AG04450 (cell line): Measurements from ENCODE around the gene CCDC57. TPM values are rescaled to one million over a fixed set of nuclear protein-coding genes. Genes with fewer than 3 reads are reported as not detected.
"Not testable (repeated sequence)": the region's sequence is repeated elsewhere in the genome, so short reads cannot be mapped to it uniquely, and the experiment has no call there.

ENCODE experiments used
- CTCF ChIA-PET: fragments of 300-600, 350-600 bp; formaldehyde crosslinking; extraction: SDS; loops from one replicate; lab custom pipeline; 2022; ENCODE audit warnings: antibody characterized with exemption, inconsistent platforms; lab: Charles Lee
- POLR2A ChIA-PET: fragments of 350-600 bp; formaldehyde crosslinking; extraction: SDS; loops from one replicate; lab custom pipeline; 2021; ENCODE audit warnings: antibody characterized with exemption, inconsistent platforms; lab: Yijun Ruan, JAX
- DNase-seq: peaks from one replicate; pipeline ENCODE4 v3.0.0-alpha.2; 2011; ENCODE audit warnings: low read depth, low spot score
- H3K27ac ChIP-seq: one replicate; pipeline ENCODE4 v1.5.1; 2012; ENCODE audit warnings: low read depth, low read length, control low read depth
- H3K27me3 ChIP-seq: one replicate; pipeline ENCODE4 v1.6.0; 2012; ENCODE audit warnings: low read length; ENCODE audit not compliant: control insufficient read depth, insufficient read depth
- H3K4me3 ChIP-seq: 2 replicates; pipeline ENCODE4 v1.5.1; 2011; ENCODE audit warnings: mild to moderate bottlenecking, low read depth, low read length, control low read depth
- H3K9me3 ChIP-seq: 2 replicates; pipeline ENCODE4 v1.5.1; 2012; ENCODE audit warnings: low read length; ENCODE audit not compliant: control insufficient read depth, insufficient read depth
- polyA plus RNA-seq: library from polyadenylated mRNA; depleted of rRNA; stranded (reverse); fragments of >200 nt; gene quantifications from 2 replicates; pipeline ENCODE4 v1.2.3, GENCODE V29; 2011
- TF ChIP-seq, protein P1 (sequence below): IDR thresholded peaks from 2 replicates; pipeline ENCODE4 v1.5.1; 2011; ENCODE audit warnings: low read depth, low read length, control low read depth, inconsistent platforms

CCDC57 gene
- polyA plus RNA-seq, 1 experiment = 11.1 TPM

DNA sequence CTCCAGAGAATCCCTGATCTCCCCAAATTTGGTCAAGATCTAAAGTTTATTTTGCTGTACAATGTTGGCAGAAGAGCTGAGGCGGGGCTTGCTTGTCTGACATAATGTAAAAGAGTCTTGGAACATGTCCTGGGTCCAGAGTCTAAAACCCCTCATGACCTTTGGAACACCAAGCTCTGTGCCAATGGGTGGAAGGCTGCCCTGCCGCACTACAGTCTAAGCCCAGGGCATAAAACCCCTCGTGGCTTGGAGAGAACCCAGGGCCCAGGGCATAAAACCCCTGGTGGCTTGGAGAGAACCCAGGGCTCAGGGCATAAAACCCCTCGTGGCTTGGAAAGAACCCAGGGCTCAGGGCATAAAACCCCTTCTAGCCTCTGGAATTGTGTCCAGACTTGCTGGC, 36.7 kb downstream of the CCDC57 start:
- CTCF ChIA-PET = no interaction called here
- POLR2A ChIA-PET = no interaction called here
- no peaks in the 10 kb centered on the region; the same call in 1 of the 2 replicates for H3K9me3 ChIP-seq
- H3K4me3 ChIP-seq = no peak overlapping the region
- no peak overlapping the region for H3K27ac ChIP-seq
- DNase-seq = no peak
- H3K27me3 ChIP-seq = no peaks in the 10 kb centered on the region
- TF ChIP-seq, protein P1, sequence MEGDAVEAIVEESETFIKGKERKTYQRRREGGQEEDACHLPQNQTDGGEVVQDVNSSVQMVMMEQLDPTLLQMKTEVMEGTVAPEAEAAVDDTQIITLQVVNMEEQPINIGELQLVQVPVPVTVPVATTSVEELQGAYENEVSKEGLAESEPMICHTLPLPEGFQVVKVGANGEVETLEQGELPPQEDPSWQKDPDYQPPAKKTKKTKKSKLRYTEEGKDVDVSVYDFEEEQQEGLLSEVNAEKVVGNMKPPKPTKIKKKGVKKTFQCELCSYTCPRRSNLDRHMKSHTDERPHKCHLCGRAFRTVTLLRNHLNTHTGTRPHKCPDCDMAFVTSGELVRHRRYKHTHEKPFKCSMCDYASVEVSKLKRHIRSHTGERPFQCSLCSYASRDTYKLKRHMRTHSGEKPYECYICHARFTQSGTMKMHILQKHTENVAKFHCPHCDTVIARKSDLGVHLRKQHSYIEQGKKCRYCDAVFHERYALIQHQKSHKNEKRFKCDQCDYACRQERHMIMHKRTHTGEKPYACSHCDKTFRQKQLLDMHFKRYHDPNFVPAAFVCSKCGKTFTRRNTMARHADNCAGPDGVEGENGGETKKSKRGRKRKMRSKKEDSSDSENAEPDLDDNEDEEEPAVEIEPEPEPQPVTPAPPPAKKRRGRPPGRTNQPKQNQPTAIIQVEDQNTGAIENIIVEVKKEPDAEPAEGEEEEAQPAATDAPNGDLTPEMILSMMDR = no peak

DNA sequence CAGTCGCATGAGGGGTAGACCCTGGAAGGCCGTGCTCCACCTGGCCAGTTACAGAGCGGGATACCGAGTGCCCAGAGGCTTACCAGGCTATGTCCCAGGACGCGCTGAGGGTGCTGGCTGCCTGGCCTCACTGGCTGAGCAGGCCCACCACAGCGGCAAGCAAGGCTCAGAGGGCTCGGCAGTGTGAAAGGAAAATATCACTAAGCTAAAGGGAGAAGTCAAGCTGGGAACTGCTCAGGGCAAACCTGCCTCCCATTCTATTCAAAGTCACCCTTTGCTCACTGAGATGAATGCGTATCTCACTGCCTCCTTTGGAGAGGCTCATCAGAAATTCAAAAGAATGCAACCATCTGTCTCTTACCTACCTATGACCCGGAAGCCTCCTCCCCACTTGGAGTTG, 37.4 kb downstream of the CCDC57 start:
- POLR2A ChIA-PET = no interaction called here

DNA sequence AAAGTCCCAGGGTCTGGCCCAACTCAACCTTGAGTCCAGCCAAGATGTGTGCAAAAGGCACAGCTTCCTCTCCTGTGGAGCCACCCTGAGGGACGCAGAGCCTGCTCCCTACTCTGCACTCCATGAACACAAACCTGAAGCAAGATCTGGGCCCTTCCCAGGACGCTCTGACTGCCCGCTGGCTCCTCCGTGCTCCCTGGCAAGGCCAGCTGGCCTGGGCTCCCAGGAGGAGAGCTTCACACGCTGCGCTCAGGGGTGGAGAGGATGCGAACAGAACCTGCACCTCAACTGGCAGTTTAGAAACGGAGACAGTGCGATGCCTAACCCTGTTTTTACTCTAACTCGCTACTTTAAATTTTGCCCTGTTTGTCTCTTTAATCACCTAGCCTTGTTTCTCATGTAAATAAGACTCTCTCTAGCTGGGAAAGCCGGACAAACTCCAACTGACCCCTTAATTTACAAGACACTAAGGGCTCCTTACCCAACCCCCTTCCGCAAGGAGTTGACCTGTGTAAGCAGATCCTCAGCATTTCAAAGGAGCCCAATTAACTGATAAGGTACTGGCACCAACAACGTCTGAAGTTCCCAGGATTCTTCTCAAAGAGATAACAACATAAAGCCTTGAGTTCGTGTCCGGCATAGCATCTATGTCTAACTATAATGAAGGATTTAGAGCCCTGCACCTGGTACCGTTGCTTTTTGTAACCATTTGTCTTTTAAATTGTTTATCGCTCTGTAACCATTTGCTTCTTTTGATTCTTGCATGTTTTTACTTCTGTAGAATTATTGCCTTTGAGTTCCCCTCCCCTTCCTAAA, 38.4 kb downstream of the CCDC57 start:
- CTCF ChIA-PET, H3K27ac ChIP-seq, POLR2A ChIA-PET, H3K4me3 ChIP-seq, H3K27me3 ChIP-seq, H3K9me3 ChIP-seq, DNase-seq: not testable (repeated sequence)

More for the DNA sequence above, 37.4 kb downstream of the CCDC57 start:
- no peak overlapping the region for H3K27ac ChIP-seq
- H3K9me3 ChIP-seq = no peaks in the 10 kb centered on the region
- DNase-seq = no peak
- CTCF ChIA-PET = no interaction called here
- H3K27me3 ChIP-seq = no peaks in the 10 kb centered on the region
- H3K4me3 ChIP-seq = no peak overlapping the region
- TF ChIP-seq, protein P1 = no peak

DNA sequence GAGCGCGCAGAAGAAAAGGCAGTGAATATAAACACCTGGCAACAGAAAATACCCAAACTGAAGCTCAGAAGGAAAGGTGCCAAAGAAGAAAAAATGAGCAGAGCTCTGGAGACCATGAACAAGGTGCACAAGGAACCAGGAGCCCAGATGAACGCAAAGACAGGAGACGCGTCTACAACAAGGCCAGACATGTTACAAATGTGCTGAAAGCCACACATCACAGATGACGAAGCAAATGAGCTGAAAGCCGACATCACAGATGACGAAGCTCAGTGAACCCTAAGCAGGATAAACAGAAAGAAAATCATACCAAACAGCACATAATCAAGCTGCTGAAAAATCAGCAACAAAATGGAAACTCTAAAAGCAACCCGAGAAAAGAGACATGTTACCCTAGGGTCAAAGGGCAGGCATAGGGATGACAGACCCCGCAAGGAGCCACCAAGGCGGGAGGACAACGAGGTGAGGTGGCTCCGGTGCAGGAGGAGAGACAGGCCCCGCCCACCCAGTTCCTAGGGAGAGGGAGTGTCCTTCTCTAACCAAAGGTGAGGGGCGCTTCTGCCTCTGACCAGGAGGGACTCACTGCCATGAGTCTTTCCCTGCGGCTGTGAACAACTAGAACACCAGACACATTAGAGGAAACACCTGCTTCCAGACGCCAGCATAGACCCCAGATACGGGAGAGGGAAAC, 39.1 kb downstream of the CCDC57 start:
- ChIA-PET POLR2A (no interaction called here), CTCF (no interaction called here)
- Histone ChIP-seq H3K9me3 (no peaks in the 10 kb centered on the region), H3K4me3 (no peak overlapping the region), H3K27ac (no peak overlapping the region), H3K27me3 (no peaks in the 10 kb centered on the region)
- DNase-seq = no peak
- TF ChIP-seq, protein P1 = no peak

DNA sequence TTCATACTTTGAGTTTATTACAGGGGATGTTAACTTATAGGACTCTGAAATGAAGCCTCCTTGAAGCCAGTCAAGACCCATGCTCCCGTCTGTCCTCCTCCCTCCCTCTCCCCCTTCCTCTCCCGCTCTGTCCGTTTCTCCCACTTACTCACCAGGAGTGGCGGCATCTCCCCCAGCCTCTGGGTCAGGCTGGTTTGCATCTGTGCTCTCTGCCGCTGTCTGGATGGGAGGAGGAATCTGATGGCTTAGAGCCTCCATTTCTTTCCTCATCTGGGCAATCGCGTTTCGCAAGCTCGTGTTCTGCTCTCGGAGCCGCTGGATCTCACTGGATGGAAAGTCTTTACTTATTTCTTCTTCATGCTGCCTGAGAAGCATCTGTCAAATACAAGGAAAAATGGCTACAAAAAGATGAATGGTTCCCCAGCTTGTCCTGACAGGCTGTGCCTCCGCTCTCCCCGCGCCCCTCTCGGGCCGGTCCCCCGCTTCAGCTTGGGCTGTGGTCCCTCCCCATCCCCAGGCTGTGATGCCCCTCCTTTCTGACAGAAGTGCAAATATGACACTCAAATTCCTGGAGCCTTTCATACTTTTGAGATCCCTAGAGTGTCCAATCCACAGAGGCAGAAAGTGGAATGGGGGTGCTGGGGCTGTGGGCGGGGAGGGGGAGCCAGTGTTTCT, 40.0 kb downstream of the CCDC57 start:
- no peak overlapping the region for H3K27ac ChIP-seq
- CTCF ChIA-PET = no interaction called here
- POLR2A ChIA-PET = no interaction called here
- no peak overlapping the region for H3K4me3 ChIP-seq
- TF ChIP-seq, protein P1 = no peak
- H3K9me3 ChIP-seq = no peaks in the 10 kb centered on the region
- no peaks in the 10 kb centered on the region for H3K27me3 ChIP-seq
- no peak for DNase-seq
